Endothelial cell of umbilical vein (primary cell): Measurements from ENCODE around the gene GNAQ.

Experiments
- CTCF ChIP-seq, 2 donors: IDR thresholded peaks; 1 replicate in 1 of 2; 2 replicates in 1 of 2; pipeline ENCODE4 v1.5.1; 2011; ENCODE audit warnings: low read length in 2 of 2, mild to moderate bottlenecking in 2 of 2, moderate library complexity in 2 of 2, control low read depth in 1 of 2, inconsistent platforms in 1 of 2, low read depth in 1 of 2; ENCODE audit not compliant: insufficient read depth in 1 of 2; ENCODE audit errors: extremely low read depth in 1 of 2
- EZH2 ChIP-seq: IDR thresholded peaks from 2 replicates; pipeline ENCODE4 v1.6.1; 2012; ENCODE audit warnings: borderline replicate concordance, low read depth, mild to moderate bottlenecking, moderate library complexity, low read length, inconsistent platforms; ENCODE audit not compliant: severe bottlenecking
- MYC ChIP-seq: IDR thresholded peaks from one replicate; pipeline ENCODE4 v1.6.1; 2011; ENCODE audit warnings: mild to moderate bottlenecking, low read depth, low read length
- POLR2A ChIP-seq: IDR thresholded peaks from 2 replicates; pipeline ENCODE4 v1.6.1; 2012; ENCODE audit warnings: low read depth, mild to moderate bottlenecking, control low read depth, low read length
- POLR2AphosphoS5 ChIP-seq: IDR thresholded peaks from 2 replicates; pipeline ENCODE4 v1.6.1; 2012; ENCODE audit warnings: low read depth, mild to moderate bottlenecking, control low read depth, low read length, moderate library complexity; ENCODE audit not compliant: insufficient read depth

- no peak for TF ChIP-seq POLR2A
- no peak for TF ChIP-seq CTCF (IDR thresholded peaks at IDR 0.05; ENCODE audit: extremely low read depth in 1 of 2, insufficient read depth in 1 of 2, low read depth in 1 of 2, low read length in 2 of 2)
- TF ChIP-seq EZH2: no peak
- no peak for TF ChIP-seq POLR2AphosphoS5
- TF ChIP-seq MYC: no peak
These were observed 179.6 kb downstream of the GNAQ start for GRCh38 chr9:77851882-77852595.
